Choroid plexus epithelial cell (primary cell): Measurements from ENCODE around the gene TEAD3.
A peak's percentile ranks its signal among the peaks of the same experiment; 100 is the strongest.
"Not testable (repeated sequence)": the region's sequence is repeated elsewhere in the genome, so short reads cannot be mapped to it uniquely, and the experiment has no call there.

Source experiments
- DNase-seq: peaks from one replicate; pipeline ENCODE4 v3.0.0-alpha.2; 2010; ENCODE audit warnings: low read depth
- H3K4me3 ChIP-seq: 2 replicates; pipeline ENCODE4 v1.5.1; 2011; ENCODE audit warnings: low read depth, mild to moderate bottlenecking, control low read depth, low read length, moderate library complexity
- CTCF ChIP-seq: conservative IDR thresholded peaks from 2 replicates; pipeline ENCODE4 v1.5.1; 2011; ENCODE audit warnings: low read depth, mild to moderate bottlenecking, control low read depth, inconsistent platforms, low read length, moderate library complexity

The TEAD3 gene

GRCh38 chr6:35519313-35520015 is 22.6 kb upstream of the TEAD3 start:
- no peak overlapping the region for H3K4me3 ChIP-seq
- no peak for DNase-seq
- TF ChIP-seq CTCF = no peak

GRCh38 chr6:35518566-35519312 is 21.9 kb upstream of the TEAD3 start:
- no peak for DNase-seq
- no peak overlapping the region for H3K4me3 ChIP-seq
- no peak for TF ChIP-seq CTCF

GRCh38 chr6:35517978-35518377 is 21.1 kb upstream of the TEAD3 start:
- H3K4me3 ChIP-seq, DNase-seq: not testable (repeated sequence)

- no peak for DNase-seq
- no peak for TF ChIP-seq CTCF
These were observed 19.8 kb upstream of the TEAD3 start for GRCh38 chr6:35516712-35517111.

GRCh38 chr6:35515939-35516338 is 19.1 kb upstream of the TEAD3 start:
- H3K4me3 ChIP-seq, DNase-seq: not testable (repeated sequence)

More at GRCh38 chr6:35516712-35517111, 19.8 kb upstream of the TEAD3 start:
- H3K4me3 ChIP-seq = no peak overlapping the region

GRCh38 chr6:35514587-35514986 is 17.7 kb upstream of the TEAD3 start:
- no peak for DNase-seq
- TF ChIP-seq CTCF = no peak

GRCh38 chr6:35512740-35513139 is 15.9 kb upstream of the TEAD3 start, which contains the start of gene TULP1:
TSS of gene TULP1 (minus strand) at chr6:35512896. CDS start at chr6:35512858, 38 bp downstream.
- no peak for DNase-seq
- H3K4me3 ChIP-seq = peak within 1 kb of the TSS; percentile 14
- TF ChIP-seq CTCF = no peak

More at GRCh38 chr6:35514587-35514986, 17.7 kb upstream of the TEAD3 start:
- no peak overlapping the region for H3K4me3 ChIP-seq

- DNase-seq = no peak
- no peak overlapping the region for H3K4me3 ChIP-seq
- TF ChIP-seq CTCF = no peak
These were observed 15.1 kb upstream of the TEAD3 start for GRCh38 chr6:35512006-35512405.
